Lower leg skin (tissue), 3 donors: ENCODE measurements around the gene HELQ.

Source experiments
- POLR2A ChIP-seq, 2 donors: fragments of 450-650 bp; IDR thresholded peaks; one replicate each; pipeline ENCODE4 v1.6.1; 2016 to 2017; ENCODE audit warnings: antibody characterized with exemption in 2 of 2, mild to moderate bottlenecking in 1 of 2, moderate library complexity in 1 of 2
- TF ChIP-seq, protein P1 (sequence below), 3 donors: fragments of 450-650 bp; IDR thresholded peaks; one replicate each; pipeline ENCODE4 v1.5.1; 2016; ENCODE audit warnings: antibody characterized with exemption in 3 of 3, mild to moderate bottlenecking in 3 of 3, moderate library complexity in 2 of 3

DNA sequence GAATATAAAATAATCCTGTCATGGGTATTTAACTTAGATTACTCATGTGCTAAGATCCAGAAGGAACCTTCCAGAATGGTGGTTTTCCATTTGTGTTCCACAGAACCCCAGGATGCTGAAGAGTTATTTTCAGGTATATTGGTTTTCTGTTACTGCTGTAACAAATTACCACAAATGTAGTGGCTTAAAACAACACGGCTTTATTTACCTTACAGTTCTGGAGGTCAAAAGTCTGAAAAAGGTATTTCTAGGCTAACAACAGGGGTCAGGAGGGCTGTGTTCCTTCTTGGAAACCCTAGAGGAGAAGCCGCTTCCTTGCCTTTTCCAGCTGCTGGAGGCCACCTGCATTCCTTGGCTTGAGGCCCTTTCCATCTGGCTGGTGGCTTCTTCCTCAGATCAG, 63.1 kb downstream of the HELQ start:
- TF ChIP-seq, protein P1, sequence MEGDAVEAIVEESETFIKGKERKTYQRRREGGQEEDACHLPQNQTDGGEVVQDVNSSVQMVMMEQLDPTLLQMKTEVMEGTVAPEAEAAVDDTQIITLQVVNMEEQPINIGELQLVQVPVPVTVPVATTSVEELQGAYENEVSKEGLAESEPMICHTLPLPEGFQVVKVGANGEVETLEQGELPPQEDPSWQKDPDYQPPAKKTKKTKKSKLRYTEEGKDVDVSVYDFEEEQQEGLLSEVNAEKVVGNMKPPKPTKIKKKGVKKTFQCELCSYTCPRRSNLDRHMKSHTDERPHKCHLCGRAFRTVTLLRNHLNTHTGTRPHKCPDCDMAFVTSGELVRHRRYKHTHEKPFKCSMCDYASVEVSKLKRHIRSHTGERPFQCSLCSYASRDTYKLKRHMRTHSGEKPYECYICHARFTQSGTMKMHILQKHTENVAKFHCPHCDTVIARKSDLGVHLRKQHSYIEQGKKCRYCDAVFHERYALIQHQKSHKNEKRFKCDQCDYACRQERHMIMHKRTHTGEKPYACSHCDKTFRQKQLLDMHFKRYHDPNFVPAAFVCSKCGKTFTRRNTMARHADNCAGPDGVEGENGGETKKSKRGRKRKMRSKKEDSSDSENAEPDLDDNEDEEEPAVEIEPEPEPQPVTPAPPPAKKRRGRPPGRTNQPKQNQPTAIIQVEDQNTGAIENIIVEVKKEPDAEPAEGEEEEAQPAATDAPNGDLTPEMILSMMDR (IDR thresholded peaks at IDR 0.05), result no peak
- TF ChIP-seq POLR2A (IDR thresholded peaks at IDR 0.05), result no peak
